ENCODE measurements around the gene PSMF1. TPM values are rescaled to one million over a fixed set of nuclear protein-coding genes. Genes with fewer than 3 reads are reported as not detected.

The PSMF1 gene
- total RNA-seq, 2 donors from 2014 or later = 32.9 to 53.1 TPM

DNA sequence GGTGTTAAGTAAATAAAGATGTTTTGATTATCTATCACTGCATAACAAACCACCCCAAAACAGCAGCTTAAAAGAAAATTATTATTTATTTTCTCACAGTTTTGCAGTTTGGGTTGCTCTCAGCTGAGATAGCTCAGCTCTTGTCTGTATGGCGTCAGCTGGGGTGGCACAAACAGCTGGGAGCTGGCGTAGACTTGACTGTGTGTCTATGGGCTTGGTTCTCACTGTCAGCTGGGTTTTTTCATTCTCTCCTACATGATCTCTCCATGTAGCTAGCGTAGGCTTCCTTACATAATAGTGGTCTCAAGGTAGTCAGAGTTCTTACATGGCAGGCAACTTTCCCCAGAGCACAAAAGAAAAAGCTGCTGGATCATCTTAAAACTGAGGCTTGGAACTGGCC, 72.9 kb downstream of the PSMF1 start:
- WGBS, 2 donors = 76 to 77% methylated on average over 3 of the region's 3 CpGs
- Histone ChIP-seq H3K4me3 (no peak overlapping the region), H3K27ac (no peak overlapping the region), H3K27me3 (no peaks in the 10 kb centered on the region), H3K36me3 (replicated peaks in 1 of 2; ENCODE audit: insufficient read depth in 1 of 2, low read depth in 2 of 2) (no peaks in the 10 kb centered on the region), H3K4me1 (no peaks in the 10 kb centered on the region), H3K9me3 (no peaks in the 10 kb centered on the region)
- no peak for TF ChIP-seq POLR2A (IDR thresholded peaks at IDR 0.05)
- TF ChIP-seq, protein P1, sequence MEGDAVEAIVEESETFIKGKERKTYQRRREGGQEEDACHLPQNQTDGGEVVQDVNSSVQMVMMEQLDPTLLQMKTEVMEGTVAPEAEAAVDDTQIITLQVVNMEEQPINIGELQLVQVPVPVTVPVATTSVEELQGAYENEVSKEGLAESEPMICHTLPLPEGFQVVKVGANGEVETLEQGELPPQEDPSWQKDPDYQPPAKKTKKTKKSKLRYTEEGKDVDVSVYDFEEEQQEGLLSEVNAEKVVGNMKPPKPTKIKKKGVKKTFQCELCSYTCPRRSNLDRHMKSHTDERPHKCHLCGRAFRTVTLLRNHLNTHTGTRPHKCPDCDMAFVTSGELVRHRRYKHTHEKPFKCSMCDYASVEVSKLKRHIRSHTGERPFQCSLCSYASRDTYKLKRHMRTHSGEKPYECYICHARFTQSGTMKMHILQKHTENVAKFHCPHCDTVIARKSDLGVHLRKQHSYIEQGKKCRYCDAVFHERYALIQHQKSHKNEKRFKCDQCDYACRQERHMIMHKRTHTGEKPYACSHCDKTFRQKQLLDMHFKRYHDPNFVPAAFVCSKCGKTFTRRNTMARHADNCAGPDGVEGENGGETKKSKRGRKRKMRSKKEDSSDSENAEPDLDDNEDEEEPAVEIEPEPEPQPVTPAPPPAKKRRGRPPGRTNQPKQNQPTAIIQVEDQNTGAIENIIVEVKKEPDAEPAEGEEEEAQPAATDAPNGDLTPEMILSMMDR (IDR thresholded peaks at IDR 0.05) = no peak
- DNase-seq = no peak
- no peak for ATAC-seq
- intact Hi-C loops (cut with DNase I) = no loop called here

DNA sequence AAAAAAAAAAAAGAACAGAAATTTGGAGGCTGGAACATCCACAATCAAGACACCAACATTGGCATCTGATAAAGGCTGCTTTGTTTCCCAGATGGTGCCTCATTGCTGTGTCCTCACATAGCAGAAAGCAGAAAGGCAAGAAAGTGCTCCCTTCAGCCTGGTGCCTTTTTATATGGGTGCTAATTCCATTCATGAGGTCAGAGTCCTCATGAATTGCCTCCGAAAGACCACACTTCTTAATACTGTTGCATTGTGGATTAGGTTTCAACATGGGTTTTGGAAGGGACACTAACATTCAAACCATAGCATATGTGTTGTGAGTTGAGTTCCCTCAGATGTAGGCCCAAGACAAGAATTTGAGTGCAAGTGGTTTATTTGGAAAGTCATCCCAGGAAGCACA, 76.8 kb downstream of the PSMF1 start:
- DNase-seq (no peak), ATAC-seq (no peak)
- intact Hi-C loops (cut with DNase I) = no loop called here
- Histone ChIP-seq H3K4me1 (no peaks in the 10 kb centered on the region), H3K4me3 (no peak overlapping the region), H3K27ac (no peak overlapping the region), H3K9me3 (no peaks in the 10 kb centered on the region), H3K27me3 (no peaks in the 10 kb centered on the region), H3K36me3 (replicated peaks in 1 of 2; ENCODE audit: insufficient read depth in 1 of 2, low read depth in 2 of 2) (no peaks in the 10 kb centered on the region)
- whole genome bisulfite sequencing, 2 donors = 67 to 79% methylated on average over 1 of the region's 1 CpG
- TF ChIP-seq, protein P1 (IDR thresholded peaks at IDR 0.05) = no peak
- TF ChIP-seq POLR2A (IDR thresholded peaks at IDR 0.05) = no peak

DNA sequence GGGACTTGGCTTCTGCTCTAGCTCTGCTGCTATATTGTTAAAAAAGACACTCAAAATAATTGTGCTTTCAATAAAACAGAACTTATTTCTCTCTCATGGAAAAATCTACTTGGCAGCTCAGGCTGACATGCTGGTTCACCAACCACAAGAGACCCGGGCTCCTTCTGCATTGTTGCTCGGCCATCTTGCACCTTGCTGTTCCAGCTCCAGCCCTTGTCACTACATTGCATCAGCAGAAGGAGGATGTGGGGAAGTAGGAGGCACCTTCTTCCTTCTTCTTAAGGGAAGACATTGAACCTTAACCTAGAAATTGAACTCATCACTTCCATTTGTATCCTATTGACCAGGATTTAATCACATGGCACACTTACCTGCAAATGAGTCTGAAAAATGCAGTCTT, 78.2 kb downstream of the PSMF1 start:
- intact Hi-C loops (cut with DNase I) = no loop called here
- WGBS, 2 donors = 46 to 84% methylated on average over 2 of the region's 2 CpGs
- DNase-seq = no peak
- Histone ChIP-seq H3K4me3 (no peak overlapping the region), H3K4me1 (no peaks in the 10 kb centered on the region), H3K27me3 (no peaks in the 10 kb centered on the region), H3K9me3 (no peaks in the 10 kb centered on the region), H3K27ac (no peak overlapping the region), H3K36me3 (replicated peaks in 1 of 2; ENCODE audit: insufficient read depth in 1 of 2, low read depth in 2 of 2) (no peaks in the 10 kb centered on the region)
- no peak for ATAC-seq
- TF ChIP-seq POLR2A (IDR thresholded peaks at IDR 0.05) = no peak
- TF ChIP-seq, protein P1 (IDR thresholded peaks at IDR 0.05) = no peak

GRCh38 chr20:1197801-1198200, 79.4 kb downstream of the PSMF1 start:
- DNase-seq = no peak
- H3K27ac ChIP-seq = no peak overlapping the region
- intact Hi-C loops (cut with DNase I) = no loop called here
- no peak overlapping the region for H3K4me3 ChIP-seq
- TF ChIP-seq, protein P1 (IDR thresholded peaks at IDR 0.05) = no peak
- TF ChIP-seq POLR2A (IDR thresholded peaks at IDR 0.05) = no peak
- no peaks in the 10 kb centered on the region for H3K4me1 ChIP-seq
- WGBS, 2 donors = 79 to 81% methylated on average over 7 of the region's 7 CpGs
- H3K36me3 ChIP-seq (replicated peaks in 1 of 2; ENCODE audit: insufficient read depth in 1 of 2, low read depth in 2 of 2) = no peaks in the 10 kb centered on the region
- no peaks in the 10 kb centered on the region for H3K9me3 ChIP-seq
- ATAC-seq = no peak
- H3K27me3 ChIP-seq = no peaks in the 10 kb centered on the region

DNA sequence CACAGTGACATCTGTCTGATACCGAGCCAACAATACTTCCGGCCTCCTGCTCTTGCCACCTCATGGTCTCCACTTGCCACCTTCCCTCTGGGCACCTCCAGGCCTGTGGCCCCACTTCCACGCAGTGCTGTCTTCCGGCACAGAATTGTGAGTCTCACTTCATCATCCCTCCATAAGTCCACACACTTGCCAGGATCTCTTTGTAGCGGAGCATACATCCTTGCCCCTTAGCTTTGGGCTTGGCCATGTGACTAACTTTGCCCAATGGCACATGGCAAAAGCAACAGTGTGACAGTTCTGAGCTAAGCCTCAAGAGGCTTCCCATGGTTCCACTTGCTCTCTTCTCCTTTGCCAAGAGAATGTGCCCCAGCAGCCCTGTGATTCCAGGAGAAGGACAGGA, 80.3 kb downstream of the PSMF1 start:
- TF ChIP-seq, protein P1 (IDR thresholded peaks at IDR 0.05) = no peak
- TF ChIP-seq POLR2A (IDR thresholded peaks at IDR 0.05) = no peak
- no peak for DNase-seq
- no peaks in the 10 kb centered on the region for H3K36me3 ChIP-seq (replicated peaks in 1 of 2; ENCODE audit: insufficient read depth in 1 of 2, low read depth in 2 of 2)
- H3K9me3 ChIP-seq = no peaks in the 10 kb centered on the region
- no peak overlapping the region for H3K4me3 ChIP-seq
- H3K27ac ChIP-seq = no peak overlapping the region
- H3K27me3 ChIP-seq = no peaks in the 10 kb centered on the region
- no peaks in the 10 kb centered on the region for H3K4me1 ChIP-seq
- no peak for ATAC-seq
- intact Hi-C loops (cut with DNase I) = no loop called here
- 78 to 83% methylated on average over 5 of the region's 5 CpGs for WGBS, 2 donors
